ENCODE results near the gene ZNF385B.

- TF ChIP-seq CTCF (IDR thresholded peaks at IDR 0.05), result no peak
- TF ChIP-seq POLR2A (IDR thresholded peaks at IDR 0.05), result no peak
Measured at GRCh38 chr2:179562330-179562885, 299.0 kb downstream of the ZNF385B start.
